HL-60 (cell line): ENCODE measurements around the gene MEX3C.

ENCODE experiments used
- DNase-seq, 2 experiments: peaks; one replicate each; pipeline ENCODE4 v3.0.0-alpha.2; 2010 to 2020; ENCODE audit warnings: low read depth in 1 of 2, low spot score in 1 of 2
- H3K27ac ChIP-seq: fragments of 250-450 bp; sonication (Bioruptor Pico); replicated peaks from 2 replicates; pipeline ENCODE4 v1.5.1; 2020; ENCODE audit warnings: mild to moderate bottlenecking, moderate library complexity
- H3K27me3 ChIP-seq: fragments of 250-450 bp; sonication (Bioruptor Pico); 2 replicates; pipeline ENCODE4 v1.5.1; 2021; ENCODE audit warnings: mild to moderate bottlenecking, moderate library complexity; ENCODE audit not compliant: insufficient read depth, poor library complexity, severe bottlenecking
- H3K4me3 ChIP-seq: replicated peaks from 2 replicates; pipeline ENCODE4 v1.5.1; 2011; ENCODE audit warnings: mild to moderate bottlenecking, control low read depth, low read length; ENCODE audit not compliant: insufficient read depth
- CTCF ChIP-seq: IDR thresholded peaks from one replicate; pipeline ENCODE4 v1.5.1; 2011; ENCODE audit warnings: low read length, control low read depth, inconsistent platforms; ENCODE audit not compliant: insufficient read depth
- GABPA ChIP-seq: IDR thresholded peaks from 2 replicates; pipeline ENCODE4 v1.6.1; 2012; ENCODE audit warnings: low read depth
- POLR2AphosphoS5 ChIP-seq: IDR thresholded peaks from 2 replicates; pipeline ENCODE4 v1.6.1; 2012; ENCODE audit warnings: low read depth
- REST ChIP-seq: IDR thresholded peaks from 2 replicates; pipeline ENCODE4 v1.6.1; 2012; ENCODE audit warnings: low read depth; ENCODE audit not compliant: insufficient replicate concordance
- SPI1 ChIP-seq: IDR thresholded peaks from 2 replicates; pipeline ENCODE4 v1.6.1; 2012; ENCODE audit warnings: low read depth, mild to moderate bottlenecking, borderline replicate concordance

Gene MEX3C

GRCh38 chr18:51137026-51137729, 60.3 kb downstream of the MEX3C start:
- no peaks in the 10 kb centered on the region for H3K27me3 ChIP-seq
- H3K27ac ChIP-seq, result no peak overlapping the region
- no peak for TF ChIP-seq POLR2AphosphoS5
- TF ChIP-seq CTCF, result no peak
- TF ChIP-seq GABPA, result no peak
- no peak for TF ChIP-seq REST
- TF ChIP-seq SPI1, result no peak
- H3K4me3 ChIP-seq, result no peak overlapping the region
- no peak for DNase-seq

- H3K27ac ChIP-seq, result no peak overlapping the region
- H3K27me3 ChIP-seq, result no peaks in the 10 kb centered on the region
- no peak for TF ChIP-seq POLR2AphosphoS5
- TF ChIP-seq GABPA, result no peak
- TF ChIP-seq CTCF, result peak; percentile 11
- TF ChIP-seq REST, result no peak
- no peak for TF ChIP-seq SPI1
- H3K4me3 ChIP-seq, result no peak overlapping the region
- DNase-seq, result no peak
Observed at GRCh38 chr18:51135795-51136194, 61.7 kb downstream of the MEX3C start.

- no peak for TF ChIP-seq GABPA
- no peak for TF ChIP-seq SPI1
- no peak for TF ChIP-seq POLR2AphosphoS5
- TF ChIP-seq CTCF, result no peak
- TF ChIP-seq REST, result no peak
- no peak overlapping the region for H3K27ac ChIP-seq
- H3K27me3 ChIP-seq, result no peaks in the 10 kb centered on the region
- no peak overlapping the region for H3K4me3 ChIP-seq
- no peak for DNase-seq
Observed at GRCh38 chr18:51135364-51135763, 62.1 kb downstream of the MEX3C start.
